ENCODE data around the gene ITGB3BP. TPM values are rescaled to one million over a fixed set of nuclear protein-coding genes. Genes with fewer than 3 reads are reported as not detected.

ITGB3BP gene
- total RNA-seq, 1 experiment from 2014 or later: 47.2 TPM

- Histone ChIP-seq H3K79me2 (ENCODE audit: insufficient read depth, low read length) (no peaks in the 10 kb centered on the region), H4K91ac (ENCODE audit: insufficient read length, low read depth, low read length) (no peak overlapping the region), H2BK15ac (ENCODE audit: low read depth, low read length) (no peak overlapping the region), H4K8ac (replicated peaks; ENCODE audit: insufficient read length, low read depth, low read length) (no peak overlapping the region), H4K20me1 (ENCODE audit: control insufficient read depth, insufficient read depth, insufficient read length) (no peaks in the 10 kb centered on the region), H3K4ac (ENCODE audit: low read depth, low read length) (no peak overlapping the region), H3K27ac (ENCODE audit: insufficient read length, low read depth, low read length) (no peak overlapping the region), H3K4me2 (ENCODE audit: insufficient read depth, insufficient read length, low read length) (no peak overlapping the region), H3K9ac (ENCODE audit: extremely low read depth, insufficient read length, low read length) (no peak overlapping the region), H3K23ac (ENCODE audit: insufficient read length, low read depth, low read length) (no peak overlapping the region), H2AFZ (ENCODE audit: low read length) (no peak overlapping the region), H3K9me3 (ENCODE audit: control insufficient read depth, low read depth, low read length) (no peaks in the 10 kb centered on the region), H4K5ac (ENCODE audit: insufficient read length, low read depth, low read length) (no peak overlapping the region), H3K4me1 (ENCODE audit: insufficient read depth, low read length) (no peaks in the 10 kb centered on the region), H3K27me3 (ENCODE audit: insufficient read depth, low read length) (no peaks in the 10 kb centered on the region), H3T11ph (ENCODE audit: low read length) (no peak overlapping the region), H2BK20ac (ENCODE audit: low read depth, low read length, poor library complexity, severe bottlenecking) (no peak overlapping the region), H3K14ac (ENCODE audit: insufficient read depth, low read length) (no peak overlapping the region), H3K79me1 (ENCODE audit: insufficient read depth, low read depth, low read length, poor library complexity, severe bottlenecking) (no peaks in the 10 kb centered on the region), H3K18ac (ENCODE audit: insufficient read length, low read depth, low read length) (no peak overlapping the region), H2BK120ac (ENCODE audit: low read depth, low read length, poor library complexity, severe bottlenecking) (no peak overlapping the region), H3K56ac (ENCODE audit: insufficient read length, low read depth, low read length) (no peak overlapping the region), H2BK5ac (ENCODE audit: insufficient read length, low read length) (no peak overlapping the region), H3K23me2 (ENCODE audit: insufficient read length, low read depth, low read length, poor library complexity, severe bottlenecking) (no peaks in the 10 kb centered on the region), H2BK12ac (ENCODE audit: insufficient read length, low read depth, low read length) (no peak overlapping the region), H2AK5ac (ENCODE audit: insufficient read length, low read length) (no peak overlapping the region)
- Mint-ChIP-seq H3K36me3 (ENCODE audit: insufficient read depth in 1 of 3, low read depth in 3 of 3) (peaks cover 0 to 3% (median 2%) of the 10 kb centered on the region in 3 experiments; a peak in 3 of 7 replicates), H3K9me3 (no peaks in the 10 kb centered on the region), H3K4me3 (no peak overlapping the region), H3K27ac (no peak overlapping the region), H3K27me3 (ENCODE audit: low read depth) (no peaks in the 10 kb centered on the region), H3K4me1 (no peaks in the 10 kb centered on the region)
- DNase-seq: no peak
- TF ChIP-seq CTCF (conservative IDR thresholded peaks at IDR 0.05): no peak
Observed at GRCh38 chr1:63405987-63406386, 117.0 kb downstream of the ITGB3BP start.

All from H9 (cell line).